GM18907 (cell line): ENCODE data around the gene GSG1L.

ENCODE experiments used
- ATAC-seq: cut with Tn5 transposase; IDR thresholded peaks from one replicate; pipeline ENCODE4 v1.9.1; 2021; ENCODE audit warnings: mild to moderate bottlenecking, moderate library complexity; ENCODE audit not compliant: unreplicated experiment

GSG1L gene

DNA sequence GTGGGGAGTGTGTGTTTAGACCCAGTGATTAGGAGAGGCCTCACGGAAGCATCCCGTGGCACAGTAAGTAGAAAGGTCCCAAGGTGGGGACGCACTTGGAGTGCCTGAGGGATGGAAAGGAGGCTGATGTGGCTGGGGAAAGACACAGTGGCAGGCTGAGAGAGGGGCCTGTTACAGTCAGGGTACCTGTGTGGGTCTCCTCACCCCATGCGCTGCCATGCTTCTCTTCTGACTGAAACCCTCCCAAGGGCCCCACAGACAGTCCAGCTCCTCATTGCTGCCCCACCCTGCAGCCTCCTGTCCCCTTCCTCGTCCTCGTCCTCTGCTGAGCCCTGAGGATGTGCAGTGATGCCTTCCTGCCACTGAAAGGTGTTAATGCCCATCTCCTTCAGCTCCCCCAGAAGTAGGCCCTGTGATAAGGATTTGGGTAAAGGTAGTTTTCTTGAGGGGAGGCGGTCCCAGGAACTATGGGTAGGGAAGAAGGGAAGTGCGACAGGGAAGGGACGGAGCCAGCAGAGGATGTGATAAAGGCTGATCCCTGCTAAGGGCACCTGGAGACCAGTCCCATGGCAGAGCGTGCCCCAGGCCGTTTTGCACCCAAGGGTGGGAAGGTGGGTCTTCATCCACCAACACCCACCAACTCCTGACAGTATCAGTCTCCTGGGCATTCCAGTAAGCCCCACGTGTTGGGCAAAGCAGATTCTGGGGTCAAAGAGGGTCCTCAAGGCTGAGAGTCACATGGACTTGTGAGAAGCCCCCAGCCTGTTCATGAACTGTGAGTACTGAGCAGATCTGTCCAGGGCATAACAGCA is 237.2 kb downstream of the GSG1L start:
- no peak for ATAC-seq

DNA sequence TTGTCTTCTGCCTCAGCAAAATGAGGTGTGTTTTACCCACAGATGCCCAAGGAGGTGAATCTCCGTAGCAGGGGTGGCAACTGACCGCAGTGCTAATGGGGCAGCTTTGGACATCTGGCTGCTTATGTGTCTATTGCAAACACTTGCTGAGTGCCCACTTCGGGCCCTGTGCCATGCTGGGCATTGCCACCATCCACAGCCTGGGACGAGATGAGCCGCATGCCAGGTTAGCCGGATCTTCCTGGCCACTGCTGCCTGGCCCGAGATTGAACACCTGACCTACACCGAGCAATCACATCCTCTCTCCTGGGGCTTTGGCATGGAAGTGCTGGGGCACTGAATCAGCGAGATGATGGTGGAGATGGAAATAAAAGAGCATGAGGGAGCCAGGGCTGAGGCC is 238.7 kb downstream of the GSG1L start:
- no peak for ATAC-seq

DNA sequence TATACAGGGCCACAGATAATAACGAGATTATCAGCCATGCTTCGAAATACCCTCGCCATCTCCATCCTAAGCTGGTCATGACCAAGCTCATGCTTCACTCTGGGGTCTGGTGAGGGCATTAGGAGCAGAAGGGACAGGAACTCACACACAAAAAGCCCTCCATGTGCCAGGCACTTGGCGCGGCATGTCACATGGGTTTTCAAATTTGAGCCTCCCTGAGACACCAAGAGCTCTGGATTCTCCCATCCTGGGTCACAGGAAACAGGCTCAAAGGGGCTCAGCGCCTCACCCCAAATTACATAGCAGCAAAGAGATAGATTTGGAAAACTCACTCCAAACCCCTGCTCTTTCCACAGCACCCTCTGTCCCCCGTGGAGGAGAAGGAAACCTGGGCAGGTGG is 239.5 kb downstream of the GSG1L start:
- ATAC-seq, result no peak

DNA sequence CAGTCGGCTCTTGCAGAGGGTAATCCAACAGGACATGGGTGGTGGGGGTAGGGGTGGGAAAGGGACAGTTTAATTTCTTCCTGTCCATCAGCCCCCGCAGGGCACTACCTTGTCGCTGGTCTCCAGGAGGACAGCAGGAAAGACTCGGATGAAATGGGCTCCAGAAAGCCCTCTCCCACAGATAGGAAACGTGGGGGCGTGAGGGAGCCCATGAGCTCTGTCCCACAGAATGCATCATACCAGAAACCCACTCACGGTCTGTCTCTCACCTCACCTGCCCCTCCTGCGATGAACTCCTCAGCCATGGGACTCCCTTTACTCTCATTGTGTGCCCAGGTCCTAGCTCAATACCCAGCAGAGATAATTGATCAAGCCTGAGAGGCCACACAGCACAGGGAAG is 240.1 kb downstream of the GSG1L start:
- no peak for ATAC-seq

DNA sequence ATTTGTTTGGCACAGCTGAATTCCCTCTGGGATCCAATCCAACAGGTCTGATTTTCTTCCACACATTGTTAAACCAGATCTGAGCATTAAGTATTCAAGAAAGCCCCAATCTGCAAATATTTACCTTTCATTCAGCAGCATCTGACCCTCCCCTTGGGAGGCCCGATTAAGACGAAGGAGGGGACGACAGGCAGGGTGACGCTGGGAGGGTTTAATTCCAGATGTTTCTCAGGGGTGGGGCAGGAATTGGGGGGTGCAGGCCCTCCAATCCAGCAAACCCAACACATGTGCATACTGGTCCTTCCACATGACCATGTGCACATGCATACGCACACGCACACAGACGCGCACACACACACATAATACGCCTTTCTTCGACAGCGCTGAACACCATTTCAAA is 240.5 kb downstream of the GSG1L start:
- ATAC-seq, result no peak

DNA sequence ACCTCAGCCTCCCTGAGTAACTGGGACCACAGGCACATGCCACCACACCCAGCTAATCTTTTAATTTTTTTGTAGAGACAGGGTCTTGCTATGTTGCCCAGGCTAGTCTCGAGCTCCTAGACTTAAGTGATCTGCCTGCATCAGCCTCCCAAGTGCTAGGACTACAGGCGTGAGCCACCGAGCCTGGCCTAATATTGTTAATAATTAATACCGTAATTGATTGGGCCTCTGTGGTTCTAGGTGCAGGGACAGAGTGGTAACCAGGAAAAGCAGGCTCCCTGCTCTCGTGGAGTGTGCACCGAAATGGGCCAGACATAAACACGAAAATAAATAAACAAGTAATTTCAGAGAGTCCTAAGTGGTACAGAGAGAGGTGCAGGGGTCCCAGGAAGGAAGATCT is 241.0 kb downstream of the GSG1L start:
- no peak for ATAC-seq

DNA sequence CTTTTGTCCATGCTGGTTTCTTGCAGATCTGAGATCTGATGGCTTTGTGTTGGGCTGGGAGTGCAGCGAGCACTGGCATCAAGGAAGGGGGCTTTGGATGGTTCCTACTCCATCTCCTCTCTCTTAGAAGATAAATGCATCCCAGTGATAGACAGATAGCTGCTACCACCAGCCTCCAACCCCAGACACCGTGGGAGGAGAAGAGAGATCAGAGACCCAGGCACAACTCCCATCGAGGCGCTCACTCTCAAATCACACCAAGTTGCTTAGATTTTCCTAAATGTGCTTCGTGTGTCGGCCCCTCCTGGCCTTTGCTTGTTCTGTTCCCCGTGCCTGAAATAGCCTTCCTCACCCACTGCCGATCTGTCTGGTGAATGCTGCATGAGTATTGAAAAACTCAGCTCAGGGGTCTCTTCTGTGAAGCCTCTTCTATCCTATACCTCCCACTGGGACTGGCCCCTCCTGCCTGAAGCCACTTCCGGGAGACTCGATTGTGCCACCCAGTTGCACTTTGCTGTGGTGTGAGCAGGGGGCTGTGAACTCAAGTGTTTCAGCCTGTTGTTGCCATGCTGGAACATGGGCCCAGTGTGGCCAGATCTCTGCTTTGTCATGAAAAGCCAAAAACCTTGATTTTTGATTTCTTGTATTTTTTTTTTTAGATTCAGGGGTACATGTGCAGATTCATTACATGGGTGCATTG is 242.7 kb downstream of the GSG1L start:
- no peak for ATAC-seq

DNA sequence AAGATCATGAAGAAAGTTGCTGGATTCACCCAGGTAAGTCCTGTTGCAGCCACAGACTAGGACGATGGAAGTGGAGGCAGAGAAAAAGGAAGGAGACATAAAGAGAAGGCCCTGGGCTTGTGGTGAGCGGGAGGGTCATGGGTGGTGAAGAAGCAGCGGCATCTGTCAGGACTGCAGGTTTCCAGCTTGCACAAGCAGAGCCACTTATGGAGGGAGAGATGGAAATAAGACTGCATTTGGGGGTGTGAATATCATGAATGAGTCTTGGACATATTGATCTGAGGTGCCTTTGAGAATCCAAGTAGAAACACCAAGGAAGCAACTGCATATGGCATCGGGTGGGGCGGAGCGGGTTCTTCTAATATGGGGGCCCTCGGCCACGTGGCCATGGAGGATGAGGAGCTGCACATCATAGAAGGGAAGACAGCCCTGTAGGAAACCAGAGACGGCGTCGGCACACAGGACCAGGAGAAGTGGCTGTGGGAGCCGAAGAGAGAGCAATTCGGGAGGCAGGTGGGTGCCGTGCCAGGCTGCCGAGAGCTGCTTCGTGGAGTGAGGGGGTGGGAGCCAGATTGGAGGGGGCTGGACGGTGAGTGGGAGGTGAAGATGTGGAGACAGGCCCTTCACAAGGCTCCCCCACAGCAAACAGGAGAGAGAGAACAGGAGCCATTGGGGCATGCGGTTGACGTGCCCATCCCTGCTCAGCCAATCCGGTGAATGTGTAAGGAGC is 243.5 kb downstream of the GSG1L start:
- no peak for ATAC-seq

DNA sequence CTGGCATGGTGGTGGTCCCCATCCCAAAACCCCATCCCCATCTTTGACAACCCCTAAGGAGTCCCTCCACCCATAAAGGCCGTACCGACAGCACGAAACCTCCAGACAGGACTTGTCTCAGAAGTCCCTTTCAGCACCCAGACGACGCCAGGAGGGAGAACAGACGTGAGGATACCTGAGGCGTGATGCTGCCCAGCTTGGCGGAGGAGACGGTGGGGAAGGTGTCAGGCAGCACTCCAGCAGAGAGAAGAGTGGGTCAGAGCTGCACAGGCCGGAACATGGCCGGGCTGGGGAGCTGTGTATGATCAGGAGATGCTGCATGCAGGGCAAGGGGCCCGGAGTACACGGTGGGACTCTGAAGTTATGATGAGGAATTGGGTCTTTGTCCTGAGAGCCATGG is 244.2 kb downstream of the GSG1L start:
- no peak for ATAC-seq

DNA sequence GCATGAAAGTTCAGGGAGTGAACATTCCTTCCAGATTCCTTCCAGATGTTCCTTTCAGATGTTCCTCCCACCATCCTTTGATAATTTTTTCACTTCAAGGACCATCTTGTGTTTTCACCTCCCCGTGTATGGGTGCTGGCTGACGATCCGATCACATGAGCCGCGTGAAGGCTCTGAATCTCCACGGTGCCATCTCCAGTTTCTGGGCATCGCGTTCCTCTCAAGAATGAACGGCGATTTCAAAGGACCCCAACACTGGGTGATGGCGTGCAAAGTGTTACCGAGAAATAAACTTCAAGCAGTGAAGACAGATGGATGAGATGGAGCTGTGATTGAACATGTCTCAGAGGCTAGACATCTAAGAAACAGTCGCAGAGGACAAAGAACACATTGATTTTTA is 245.3 kb downstream of the GSG1L start:
- ATAC-seq, result no peak

DNA sequence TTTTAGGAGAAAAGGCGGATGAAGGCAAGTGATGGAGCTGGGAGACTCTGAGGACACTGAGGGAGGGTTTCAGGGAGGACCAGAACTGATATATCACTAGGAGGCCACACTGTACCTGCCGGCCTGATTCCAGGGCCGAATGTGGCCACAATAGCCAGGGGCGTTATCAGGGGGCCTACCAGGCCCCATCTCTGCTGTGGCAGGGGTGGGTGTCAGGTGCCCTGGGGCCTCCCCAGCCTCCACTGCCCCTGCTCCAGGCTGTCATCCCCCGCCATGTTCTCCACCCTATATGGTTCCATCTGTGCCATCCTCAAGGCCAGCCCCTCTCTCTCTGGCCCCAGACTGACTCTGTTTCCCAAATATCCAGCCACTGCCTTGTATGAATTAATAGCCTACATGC is 246.5 kb downstream of the GSG1L start:
- no peak for ATAC-seq

DNA sequence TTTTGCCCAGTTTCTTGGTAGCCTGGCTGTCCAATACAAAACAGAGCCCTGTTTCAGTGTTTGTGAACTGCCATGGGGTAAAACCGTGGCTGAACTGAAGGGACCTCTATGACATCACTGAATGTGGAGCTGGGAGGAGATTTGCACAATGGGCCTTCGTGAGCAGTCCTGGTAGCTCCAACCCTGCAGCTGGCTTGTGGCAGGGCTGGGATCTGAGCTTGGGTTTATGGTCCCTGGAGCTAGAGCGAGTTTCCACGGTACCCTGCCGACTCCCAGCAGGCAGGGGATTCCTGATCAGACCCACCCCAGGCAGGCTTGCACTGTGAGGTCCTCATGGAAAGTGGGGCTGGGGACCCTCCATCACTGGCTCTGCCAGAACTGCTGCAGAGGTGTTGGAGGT is 247.0 kb downstream of the GSG1L start:
- ATAC-seq, result no peak

DNA sequence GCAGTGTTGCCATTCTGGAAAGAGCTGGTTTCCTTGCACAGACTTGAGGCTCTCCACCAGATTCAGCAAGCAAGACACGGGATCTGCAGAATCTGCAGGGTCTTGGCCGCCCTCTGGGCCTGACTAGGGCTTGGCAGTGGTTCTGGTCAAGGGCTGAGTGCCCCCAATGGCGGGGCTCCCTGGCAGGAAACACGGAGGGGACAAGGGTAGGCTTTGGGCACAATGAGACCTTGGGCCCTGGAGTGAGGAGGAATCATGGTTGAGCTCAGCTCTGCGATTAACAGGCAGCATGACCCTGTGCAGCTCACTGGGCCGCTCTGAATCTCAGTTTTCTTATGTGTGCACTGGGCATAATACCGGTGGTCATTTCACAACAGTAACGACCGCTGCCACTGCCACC is 249.9 kb downstream of the GSG1L start:
- no peak for ATAC-seq

DNA sequence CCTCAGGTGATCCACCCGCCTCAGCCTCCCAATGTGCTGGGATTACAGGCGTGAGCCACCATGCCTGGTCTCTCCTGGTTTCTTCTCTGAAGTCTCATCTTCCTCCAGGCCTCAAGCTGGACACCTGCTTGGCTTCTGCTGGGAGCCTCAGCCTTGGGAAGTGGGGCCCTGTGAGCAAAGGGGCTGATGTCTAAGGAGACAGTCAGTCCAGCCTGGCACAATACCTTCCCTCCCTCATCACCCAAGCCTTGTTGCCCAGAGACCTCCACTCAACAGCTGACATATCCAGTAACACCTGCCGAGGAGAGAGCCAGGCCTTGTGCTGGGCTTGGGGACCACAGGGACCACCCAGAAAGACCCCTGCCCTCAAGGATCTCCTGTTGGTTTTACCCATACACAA is 251.6 kb downstream of the GSG1L start:
- ATAC-seq, result no peak

DNA sequence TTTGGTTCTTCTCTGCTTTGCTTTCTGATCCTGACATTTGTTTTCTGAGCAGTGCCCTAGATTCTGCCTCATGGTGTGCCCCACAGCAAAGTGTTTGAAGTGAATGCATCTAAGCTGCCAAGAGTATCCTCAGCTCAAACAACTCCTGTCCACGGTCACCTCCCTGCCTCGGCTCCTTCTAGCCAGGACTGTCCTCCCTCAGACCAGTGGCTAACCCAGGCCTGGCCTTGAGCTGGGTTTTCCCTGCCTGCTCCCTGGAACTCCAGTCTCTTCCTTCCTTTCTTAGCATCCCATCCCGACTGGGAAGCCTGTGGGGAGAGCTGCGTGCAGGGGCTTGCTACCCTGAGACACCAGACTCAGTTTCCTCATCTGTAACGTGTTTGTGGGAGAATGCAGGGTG is 256.5 kb downstream of the GSG1L start:
- no peak for ATAC-seq

DNA sequence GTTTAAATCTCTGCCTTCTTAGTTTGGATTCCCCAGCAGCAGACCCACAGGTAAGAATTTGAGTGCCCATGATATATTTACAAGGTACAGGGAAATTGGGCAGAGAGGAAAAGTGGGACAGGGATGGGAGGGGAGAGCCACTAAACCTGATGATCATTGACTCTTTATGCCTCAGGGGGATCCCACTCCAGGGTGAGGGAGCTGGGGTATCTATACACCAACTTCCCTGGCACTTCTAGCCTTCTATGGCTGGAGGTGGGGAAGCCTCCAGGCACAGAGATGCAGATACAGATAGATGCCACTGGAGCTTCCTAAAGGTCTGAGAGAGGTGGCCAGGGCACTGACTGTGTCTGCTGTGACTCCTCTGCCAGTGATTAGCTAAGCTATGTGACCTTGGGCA is 257.1 kb downstream of the GSG1L start:
- ATAC-seq, result no peak

DNA sequence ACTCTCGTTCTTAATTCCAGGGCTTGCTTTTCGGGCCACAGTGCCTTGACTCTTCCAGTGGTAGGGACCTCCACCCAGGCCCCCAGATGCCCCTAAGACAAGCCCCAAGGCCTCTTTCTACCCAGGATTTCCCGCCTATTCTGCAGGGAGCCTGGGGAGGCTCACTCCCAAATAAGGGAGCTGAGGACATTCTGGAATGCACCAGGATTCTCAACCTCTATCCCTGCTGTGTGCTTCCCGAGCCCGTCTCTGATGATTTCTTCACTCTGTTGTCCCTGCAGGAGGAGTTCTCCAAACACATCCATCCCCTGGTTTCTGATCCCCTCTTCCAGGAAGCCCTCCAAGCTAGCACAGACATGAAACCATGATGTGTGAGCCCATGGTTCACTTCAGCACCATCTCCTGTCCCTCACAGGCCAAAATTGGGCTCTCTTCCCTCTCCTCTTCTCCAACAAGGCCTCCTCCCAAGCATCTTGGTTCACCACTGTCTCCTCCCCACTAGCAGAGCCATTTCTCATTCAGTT is 257.6 kb downstream of the GSG1L start:
- ATAC-seq, result no peak

DNA sequence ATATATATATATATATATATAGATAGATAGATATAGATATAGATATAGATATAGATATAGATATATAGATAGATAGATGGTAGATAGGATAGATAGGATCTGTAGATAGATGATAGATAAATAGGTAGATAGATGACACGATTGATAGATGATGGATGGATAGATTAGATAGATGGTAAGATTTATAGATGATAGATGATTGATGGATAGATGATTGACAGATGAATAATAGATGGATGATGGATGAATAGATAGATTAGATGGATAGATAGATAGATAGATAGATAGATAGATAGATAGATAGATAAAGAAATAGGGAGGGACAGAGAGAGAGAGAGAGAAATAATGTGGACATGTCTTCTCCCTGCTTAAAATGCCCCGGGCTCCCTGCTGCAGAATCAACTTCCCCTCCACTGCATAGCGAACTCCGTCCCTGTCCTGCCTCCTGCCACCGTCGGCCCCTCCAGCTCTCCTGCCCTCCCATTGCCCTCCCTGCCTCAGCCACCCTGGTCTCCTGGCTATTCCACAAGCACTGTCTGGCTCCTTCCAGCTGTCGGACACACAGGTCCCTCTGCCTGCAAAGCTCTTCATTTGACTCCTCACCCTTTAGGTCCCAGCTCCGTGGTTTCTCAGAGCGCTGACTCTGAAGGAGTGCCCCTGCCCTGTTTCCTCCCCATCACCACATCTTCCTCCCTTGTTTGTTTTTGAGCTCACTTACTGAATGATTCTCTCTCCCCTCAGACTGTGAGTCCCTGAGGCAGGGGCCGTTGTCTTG is 259.6 kb downstream of the GSG1L start:
- ATAC-seq, result no peak

DNA sequence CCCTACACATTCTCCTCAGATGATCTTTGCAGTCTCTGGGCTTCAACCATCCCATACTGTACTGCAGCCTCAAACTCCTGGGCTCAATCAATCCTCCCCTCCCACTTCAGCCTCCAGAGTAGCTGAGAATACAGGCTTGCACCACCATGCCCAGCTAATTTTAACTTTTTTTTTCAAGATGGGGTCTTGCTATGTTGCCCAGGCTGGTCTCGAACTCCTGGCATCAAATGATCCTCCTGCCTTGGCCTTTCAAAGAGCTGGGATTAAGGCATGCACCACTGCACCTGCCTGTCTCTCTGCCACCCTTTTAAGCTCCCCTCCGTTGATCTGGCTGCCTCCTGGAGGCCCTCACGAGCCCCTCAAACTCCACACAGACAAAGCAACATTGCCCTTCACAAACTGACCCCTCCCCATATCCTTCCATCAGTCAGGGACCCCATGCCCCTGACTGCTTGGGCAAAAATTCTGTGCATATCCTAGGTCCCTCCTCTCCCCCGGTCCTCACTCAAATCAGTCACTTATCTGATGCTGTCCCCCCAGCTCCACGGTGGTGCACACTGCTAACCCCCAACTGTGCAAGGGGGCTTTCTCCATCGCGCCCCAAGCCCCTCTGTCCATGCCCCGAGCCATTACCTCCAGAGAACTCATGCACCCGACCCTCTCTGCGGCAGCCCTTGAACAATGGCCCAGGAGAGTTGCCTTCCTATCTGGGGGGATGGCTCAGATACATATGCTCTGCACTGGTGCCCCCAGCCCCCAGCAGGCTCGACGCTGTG is 260.7 kb downstream of the GSG1L start:
- no peak for ATAC-seq

DNA sequence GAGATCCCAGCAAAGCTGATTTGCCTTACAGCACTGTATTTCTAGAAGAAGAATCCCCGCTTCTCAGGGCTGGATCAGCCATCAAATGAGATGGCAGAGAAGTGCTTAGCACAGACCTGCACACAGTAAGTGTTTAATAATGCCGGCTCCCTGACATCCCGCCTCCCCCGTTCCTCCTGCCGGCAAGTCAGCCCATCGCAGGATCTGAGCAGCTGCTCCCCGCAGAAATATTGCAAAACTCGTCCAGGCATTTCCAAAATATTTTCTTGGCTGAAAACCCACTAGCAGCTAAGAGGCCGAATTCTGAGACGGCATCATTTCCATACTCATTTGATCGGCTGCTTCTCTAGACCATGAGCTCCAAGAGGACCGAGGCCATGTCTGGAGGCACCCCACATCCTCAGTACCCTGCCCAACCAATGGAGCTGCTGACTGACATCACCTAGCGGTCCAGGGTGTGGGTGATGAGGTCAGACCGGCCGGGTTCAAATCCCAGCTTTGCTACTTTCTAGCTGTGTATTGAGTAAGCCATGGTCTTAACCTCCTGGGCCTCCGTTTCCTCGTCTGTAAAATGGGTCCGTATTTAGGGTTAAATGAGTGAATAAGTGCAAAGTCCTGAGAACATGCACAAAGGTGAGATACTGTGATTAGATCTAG is 262.1 kb downstream of the GSG1L start:
- ATAC-seq, result no peak
